Neuron (in vitro differentiated cells): ENCODE measurements around the gene VAV3.

Experiments used
- H2AFZ ChIP-seq: one replicate; pipeline ENCODE4 v1.6.1; 2013; ENCODE audit warnings: low read depth, mild to moderate bottlenecking, inconsistent platforms, low read length, moderate library complexity
- H3K27me3 ChIP-seq: one replicate; pipeline ENCODE4 v1.6.1; 2013; ENCODE audit warnings: low read length; ENCODE audit not compliant: insufficient read depth
- H3K36me3 ChIP-seq: one replicate; pipeline ENCODE4 v1.6.1; 2013; ENCODE audit warnings: low read length; ENCODE audit not compliant: insufficient read depth
- H3K4me1 ChIP-seq: one replicate; pipeline ENCODE4 v1.6.1; 2013; ENCODE audit warnings: low read length; ENCODE audit not compliant: insufficient read depth
- H3K4me3 ChIP-seq: 2 replicates; pipeline ENCODE4 v1.5.1; 2013; ENCODE audit warnings: mild to moderate bottlenecking, low read length, moderate library complexity
- H3K9me3 ChIP-seq: one replicate; pipeline ENCODE4 v1.6.1; 2013; ENCODE audit warnings: low read length

Gene VAV3

DNA sequence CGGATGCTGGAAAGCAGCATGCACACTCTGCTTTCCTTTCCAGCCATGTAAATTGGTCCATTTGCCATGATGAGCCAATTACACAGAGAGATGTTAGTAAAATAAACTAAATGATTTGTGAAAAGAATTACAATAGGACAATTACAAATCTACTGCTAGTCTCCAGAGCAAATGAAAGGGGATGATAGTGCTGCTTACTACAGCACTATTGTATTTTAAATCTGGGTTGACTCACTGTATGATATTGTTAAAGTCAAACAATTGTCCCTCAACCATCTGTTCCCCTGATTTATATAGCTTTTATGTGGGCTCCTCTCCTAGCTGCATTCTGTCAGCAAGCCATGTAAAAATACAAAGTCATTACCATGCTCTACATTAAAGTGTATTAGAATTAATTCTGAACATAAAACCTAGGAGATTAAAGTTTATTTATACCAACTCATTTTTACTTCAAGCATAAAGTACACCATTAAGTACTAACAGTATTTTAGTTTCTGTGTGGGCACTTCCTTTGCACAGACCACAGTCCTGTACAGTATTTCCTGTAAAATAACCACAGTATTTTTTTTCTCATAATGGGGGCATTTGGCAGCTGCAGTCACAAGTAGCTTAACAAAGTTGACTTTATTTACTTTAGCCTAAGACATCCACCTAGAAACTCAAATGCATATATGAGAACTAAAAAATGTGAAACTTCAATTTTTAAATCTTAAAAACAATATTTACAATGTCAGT lies 135.8 kb downstream of the VAV3 start:
- H3K27me3 ChIP-seq: no peaks in the 10 kb centered on the region
- no peaks in the 10 kb centered on the region for H3K9me3 ChIP-seq
- H3K4me3 ChIP-seq: no peak overlapping the region
- no peak overlapping the region for H2AFZ ChIP-seq
- H3K36me3 ChIP-seq: no peaks in the 10 kb centered on the region
- H3K4me1 ChIP-seq: peaks cover 7% of the 10 kb centered on the region

DNA sequence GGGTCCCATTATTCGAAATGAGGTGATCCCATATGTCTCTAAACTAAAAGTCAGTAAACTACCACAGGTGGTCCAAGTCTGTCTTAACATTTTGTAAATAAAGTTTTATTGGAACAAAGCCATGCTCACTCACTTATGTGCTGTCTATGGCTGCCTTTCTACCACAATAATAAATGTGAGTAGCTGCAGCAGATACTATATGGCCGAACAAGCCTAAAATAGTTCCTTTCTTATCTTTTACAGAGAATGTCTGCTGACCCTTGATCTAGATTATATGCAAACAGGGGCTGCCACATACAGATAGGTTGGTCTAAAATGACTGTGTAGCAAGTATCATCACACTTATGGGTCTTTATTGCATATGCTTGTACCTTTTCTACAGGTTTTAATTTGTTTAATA lies 140.0 kb downstream of the VAV3 start:
- no peak overlapping the region for H3K4me3 ChIP-seq
- peaks cover 7% of the 10 kb centered on the region for H3K4me1 ChIP-seq
- no peak overlapping the region for H2AFZ ChIP-seq
- H3K36me3 ChIP-seq: no peaks in the 10 kb centered on the region
- H3K27me3 ChIP-seq: no peaks in the 10 kb centered on the region
- peaks cover 2% of the 10 kb centered on the region for H3K9me3 ChIP-seq

DNA sequence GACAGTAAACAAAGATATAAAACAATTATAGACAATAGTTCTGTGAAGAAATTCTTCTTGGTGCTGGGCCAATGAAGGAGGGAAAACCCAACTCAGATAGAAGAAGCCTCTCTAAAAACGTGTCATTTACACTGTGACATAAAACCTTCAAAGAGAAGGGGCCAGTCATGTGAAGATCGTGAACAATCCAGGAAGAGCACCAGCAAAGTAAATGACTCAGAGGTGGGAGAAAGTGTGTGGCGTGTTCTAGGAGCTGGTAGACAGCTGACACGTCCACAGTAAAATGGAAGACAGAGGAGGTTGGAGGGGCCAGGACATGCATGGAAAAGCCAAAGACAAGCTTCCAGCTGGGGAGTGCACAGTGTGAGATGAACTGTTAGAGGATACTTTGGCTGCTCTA lies 143.6 kb downstream of the VAV3 start:
- no peaks in the 10 kb centered on the region for H3K36me3 ChIP-seq
- peaks cover 2% of the 10 kb centered on the region for H3K9me3 ChIP-seq
- H2AFZ ChIP-seq: no peak overlapping the region
- H3K4me3 ChIP-seq: no peak overlapping the region
- H3K4me1 ChIP-seq: no peaks in the 10 kb centered on the region
- H3K27me3 ChIP-seq: no peaks in the 10 kb centered on the region

DNA sequence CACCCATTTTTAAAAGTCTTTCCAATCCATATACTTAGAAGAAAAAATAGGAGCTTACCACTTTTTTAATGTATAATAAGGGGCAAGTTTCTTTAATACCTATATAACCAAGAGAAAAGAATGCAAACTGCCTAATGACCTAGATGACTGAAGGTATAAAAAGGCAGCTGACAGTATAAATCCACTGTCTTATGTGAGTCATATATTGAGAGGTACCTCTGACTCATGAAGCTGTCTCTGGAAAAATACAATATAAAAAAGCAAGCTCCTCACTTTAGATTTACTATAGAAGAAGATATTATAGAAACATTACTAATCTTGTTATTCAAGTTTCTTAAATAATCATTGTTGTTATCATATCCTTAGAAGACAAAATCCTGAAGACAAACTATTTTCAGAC lies 144.2 kb downstream of the VAV3 start:
- H3K27me3 ChIP-seq: no peaks in the 10 kb centered on the region
- H3K36me3 ChIP-seq: no peaks in the 10 kb centered on the region
- H2AFZ ChIP-seq: no peak overlapping the region
- H3K9me3 ChIP-seq: peaks cover 2% of the 10 kb centered on the region
- no peaks in the 10 kb centered on the region for H3K4me1 ChIP-seq
- H3K4me3 ChIP-seq: no peak overlapping the region

DNA sequence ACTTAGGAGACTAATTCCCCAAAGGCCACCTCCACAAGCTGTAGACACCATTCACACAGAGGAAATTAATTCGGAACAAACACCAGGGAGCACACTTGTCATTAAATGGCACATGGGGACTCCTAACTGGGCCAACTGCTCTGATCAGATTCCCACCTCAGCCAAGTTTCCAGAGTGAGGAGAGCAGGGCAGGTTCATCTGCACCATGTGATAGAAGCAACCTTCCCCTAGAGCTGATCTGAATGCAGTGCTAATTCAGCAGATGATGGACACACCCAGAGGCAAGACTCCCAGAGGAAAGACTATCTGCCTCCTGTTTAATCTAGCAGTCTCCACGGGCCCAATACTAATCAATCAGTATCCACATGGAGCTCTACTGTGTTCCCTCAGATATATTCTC lies 147.0 kb downstream of the VAV3 start:
- no peaks in the 10 kb centered on the region for H3K36me3 ChIP-seq
- H3K4me3 ChIP-seq: no peak overlapping the region
- peaks cover 2% of the 10 kb centered on the region for H3K9me3 ChIP-seq

DNA sequence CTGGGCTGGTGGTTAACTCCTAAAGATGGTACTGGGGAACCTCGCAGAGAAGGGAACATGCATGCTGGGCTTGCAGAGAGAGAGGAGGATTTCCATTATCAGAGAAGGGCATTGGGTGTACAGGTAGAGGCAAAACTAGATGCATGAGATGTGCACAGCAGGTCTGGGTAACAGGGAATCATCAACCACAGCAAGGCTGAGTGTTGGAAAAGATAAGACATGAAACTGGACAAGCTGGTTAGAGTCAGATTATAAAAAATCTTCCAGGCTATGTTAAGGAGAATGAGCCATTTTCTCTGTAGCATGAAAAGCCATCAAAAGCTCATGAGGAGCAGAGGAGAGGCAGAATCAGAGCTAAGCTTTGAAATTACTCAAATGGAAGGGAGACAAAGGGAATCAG lies 147.8 kb downstream of the VAV3 start:
- no peaks in the 10 kb centered on the region for H3K36me3 ChIP-seq
- no peak overlapping the region for H3K4me3 ChIP-seq
- no peaks in the 10 kb centered on the region for H3K4me1 ChIP-seq
- H3K9me3 ChIP-seq: peaks cover 2% of the 10 kb centered on the region
- no peak overlapping the region for H2AFZ ChIP-seq
- no peaks in the 10 kb centered on the region for H3K27me3 ChIP-seq

More for the DNA sequence above, 147.0 kb downstream of the VAV3 start:
- Histone ChIP-seq H2AFZ (no peak overlapping the region), H3K27me3 (no peaks in the 10 kb centered on the region), H3K4me1 (no peaks in the 10 kb centered on the region)

DNA sequence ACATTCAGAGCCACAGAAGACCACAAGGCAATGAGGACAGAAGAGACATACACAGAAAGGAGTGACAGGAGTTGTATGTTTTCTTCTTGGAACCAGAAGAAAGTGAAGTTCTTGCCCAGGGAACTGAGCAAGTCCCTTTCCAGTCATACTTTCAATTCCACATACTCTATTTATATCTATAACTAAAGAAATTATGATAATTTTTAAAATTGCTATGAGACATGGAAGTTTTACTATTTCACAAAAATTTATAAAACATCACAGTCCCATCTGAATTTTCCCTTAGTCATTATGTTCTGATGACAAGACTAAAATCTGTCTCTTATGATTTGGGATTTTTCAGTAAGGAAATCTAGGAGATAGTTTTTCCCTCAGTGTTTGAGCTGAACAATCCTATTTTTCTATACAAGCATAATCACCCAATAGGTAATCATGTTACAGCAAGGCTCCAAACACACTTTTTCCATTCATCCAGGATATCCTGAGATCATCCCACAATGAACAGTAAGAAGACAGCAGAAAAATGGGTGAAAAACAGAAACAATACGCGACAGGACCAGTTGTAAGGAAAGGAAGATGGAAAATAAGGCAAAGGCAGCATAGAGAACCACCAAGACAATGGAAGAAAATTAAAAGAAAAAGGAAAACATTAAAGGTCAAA lies 154.6 kb downstream of the VAV3 start:
- Histone ChIP-seq H3K36me3 (no peaks in the 10 kb centered on the region), H2AFZ (no peak overlapping the region), H3K27me3 (no peaks in the 10 kb centered on the region), H3K9me3 (no peaks in the 10 kb centered on the region), H3K4me1 (no peaks in the 10 kb centered on the region), H3K4me3 (no peak overlapping the region)

DNA sequence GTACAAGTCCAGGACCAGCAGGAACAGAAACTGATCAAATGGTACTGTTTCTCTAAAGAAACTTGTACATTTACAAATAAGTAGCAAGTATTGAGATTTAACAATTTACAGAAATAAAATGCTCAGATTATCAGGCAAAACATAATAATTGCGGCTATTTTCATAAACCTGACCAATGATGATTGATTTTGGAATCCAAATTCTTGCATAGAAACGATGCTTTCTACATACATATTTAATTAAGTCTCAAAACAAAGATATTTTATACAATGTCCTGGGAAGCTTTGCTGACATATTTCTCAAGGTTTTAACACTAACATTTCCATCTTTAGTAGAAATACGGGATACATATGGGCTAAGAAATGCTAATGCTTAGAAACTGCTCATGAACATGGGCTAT lies 157.1 kb downstream of the VAV3 start:
- Histone ChIP-seq H3K4me3 (no peak overlapping the region), H3K9me3 (no peaks in the 10 kb centered on the region), H3K4me1 (peaks cover 11% of the 10 kb centered on the region), H2AFZ (no peak overlapping the region), H3K27me3 (no peaks in the 10 kb centered on the region), H3K36me3 (no peaks in the 10 kb centered on the region)

DNA sequence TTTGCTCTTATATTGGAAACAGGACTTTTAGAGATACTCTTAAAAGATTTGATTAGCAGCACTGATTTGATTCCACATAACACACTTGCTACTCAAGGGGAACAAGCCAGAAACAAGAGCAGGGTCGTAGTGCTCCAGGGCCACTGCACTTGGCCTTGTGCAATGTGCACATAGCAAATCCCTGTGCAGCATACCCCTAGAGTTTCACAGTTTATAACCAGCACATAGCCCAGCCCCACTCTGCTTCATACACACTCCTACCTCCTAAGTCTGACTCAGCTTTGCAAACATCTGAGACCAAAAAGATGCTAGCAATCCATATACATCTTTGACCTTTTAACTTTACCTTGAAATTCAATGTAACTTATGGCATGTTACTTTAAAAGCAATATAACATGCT lies 157.6 kb downstream of the VAV3 start:
- Histone ChIP-seq H3K4me3 (no peak overlapping the region), H2AFZ (no peak overlapping the region), H3K36me3 (no peaks in the 10 kb centered on the region), H3K9me3 (no peaks in the 10 kb centered on the region), H3K27me3 (no peaks in the 10 kb centered on the region), H3K4me1 (peaks cover 11% of the 10 kb centered on the region)

DNA sequence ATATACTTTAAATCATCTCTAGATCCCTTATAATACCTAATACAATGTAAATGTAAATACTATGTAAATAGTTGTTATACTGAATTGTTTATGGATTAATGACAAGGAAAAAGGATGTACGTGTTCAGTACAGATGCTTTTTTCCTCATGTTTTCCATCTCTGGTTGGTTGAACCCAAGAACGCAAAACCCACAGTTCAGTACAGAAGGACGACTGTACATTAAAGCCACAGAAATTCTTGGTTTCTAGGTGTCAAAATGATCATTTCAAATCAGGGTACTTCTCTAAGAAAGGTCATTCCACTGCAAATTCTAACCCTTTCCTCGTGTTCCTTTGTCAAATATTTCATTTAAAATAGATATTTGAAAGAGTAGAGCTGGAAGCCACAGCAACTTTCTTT lies 158.1 kb downstream of the VAV3 start:
- no peaks in the 10 kb centered on the region for H3K36me3 ChIP-seq
- H3K4me3 ChIP-seq: no peak overlapping the region
- H2AFZ ChIP-seq: no peak overlapping the region
- no peaks in the 10 kb centered on the region for H3K27me3 ChIP-seq
- H3K4me1 ChIP-seq: peaks cover 11% of the 10 kb centered on the region
- no peaks in the 10 kb centered on the region for H3K9me3 ChIP-seq

DNA sequence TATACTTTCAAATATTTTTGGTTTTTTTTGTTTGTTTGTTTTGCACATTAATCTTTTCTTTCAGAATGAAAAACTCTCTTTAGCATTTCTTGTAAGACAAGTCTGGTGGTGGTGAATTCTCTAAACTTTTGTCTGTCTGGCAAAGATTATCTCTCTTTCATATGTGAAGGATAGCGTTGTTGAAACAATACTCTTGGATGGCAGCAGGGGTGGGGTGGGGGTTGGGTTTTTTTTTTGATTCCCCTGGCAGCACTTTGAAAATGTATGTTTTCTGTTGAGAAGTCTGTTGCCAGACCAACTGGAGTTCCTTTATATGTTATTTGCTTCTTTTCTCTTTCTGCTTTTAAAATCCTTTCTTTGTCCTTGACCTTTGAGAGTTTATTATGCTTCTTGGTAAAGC lies 160.2 kb downstream of the VAV3 start:
- Histone ChIP-seq H3K36me3 (no peaks in the 10 kb centered on the region), H3K4me3 (no peak overlapping the region), H2AFZ (no peak overlapping the region), H3K27me3 (no peaks in the 10 kb centered on the region), H3K4me1 (peaks cover 11% of the 10 kb centered on the region), H3K9me3 (no peaks in the 10 kb centered on the region)

DNA sequence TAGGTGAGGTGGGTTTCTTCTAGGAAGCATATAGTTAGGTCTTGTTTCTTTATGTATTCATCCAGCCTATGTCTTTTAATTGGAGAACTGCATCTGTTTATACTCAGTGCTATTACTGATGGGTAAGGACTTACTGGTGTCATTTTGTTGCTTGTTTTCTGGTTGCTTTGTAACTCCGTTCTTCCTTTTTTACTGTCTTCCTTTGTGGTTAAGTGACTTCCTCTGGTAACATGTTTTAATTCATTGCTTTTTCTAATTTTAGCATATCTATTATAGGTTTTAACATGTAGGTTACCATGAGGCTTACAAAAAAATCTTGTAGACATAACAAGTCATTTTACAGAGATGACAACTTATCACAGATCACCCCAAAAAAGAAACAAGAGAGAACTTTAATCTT lies 160.8 kb downstream of the VAV3 start:
- Histone ChIP-seq H3K4me1 (peaks cover 11% of the 10 kb centered on the region), H3K9me3 (no peaks in the 10 kb centered on the region), H2AFZ (no peak overlapping the region), H3K36me3 (no peaks in the 10 kb centered on the region), H3K4me3 (no peak overlapping the region), H3K27me3 (no peaks in the 10 kb centered on the region)

DNA sequence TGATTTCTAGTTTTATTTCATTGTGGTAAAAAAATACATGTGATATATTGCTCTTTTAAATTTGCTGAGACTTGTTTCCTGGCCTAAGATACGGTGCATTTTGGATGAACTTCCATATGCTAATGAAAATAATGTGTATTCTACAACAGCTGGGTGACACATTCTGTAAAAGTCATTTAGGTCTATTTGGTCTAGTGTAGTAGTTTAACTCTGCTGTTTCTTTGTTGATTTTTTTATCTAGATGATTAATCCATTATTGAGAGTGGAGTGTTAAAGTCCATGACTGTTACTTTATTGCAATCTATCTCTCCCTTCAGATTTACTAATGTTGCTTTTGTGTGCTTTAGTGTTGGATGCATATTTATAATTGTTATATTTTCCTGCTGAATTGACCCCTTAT lies 161.4 kb downstream of the VAV3 start:
- no peak overlapping the region for H2AFZ ChIP-seq
- H3K9me3 ChIP-seq: no peaks in the 10 kb centered on the region
- no peaks in the 10 kb centered on the region for H3K27me3 ChIP-seq
- no peak overlapping the region for H3K4me3 ChIP-seq
- H3K36me3 ChIP-seq: no peaks in the 10 kb centered on the region
- H3K4me1 ChIP-seq: peaks cover 11% of the 10 kb centered on the region

DNA sequence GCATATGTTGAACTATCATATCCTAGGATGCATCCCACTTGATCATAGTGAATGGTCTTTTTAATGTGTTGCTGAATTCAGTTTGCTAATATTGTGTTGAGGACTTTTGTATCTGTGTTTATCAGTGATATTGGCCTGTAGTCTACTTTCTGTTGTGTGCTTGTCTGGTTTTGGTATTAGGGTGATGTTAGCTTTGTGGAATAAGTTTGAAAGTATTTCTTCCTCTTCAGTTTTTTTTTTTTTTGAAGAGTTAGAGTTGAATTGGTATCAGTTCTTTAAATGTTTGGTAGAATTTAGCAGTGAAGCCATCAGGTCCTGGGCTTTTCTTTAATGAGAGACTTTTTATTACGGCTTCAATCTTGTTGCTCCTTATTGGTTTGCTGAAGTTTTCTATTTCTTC lies 162.3 kb downstream of the VAV3 start:
- Histone ChIP-seq H2AFZ (no peak overlapping the region), H3K4me1 (peaks cover 11% of the 10 kb centered on the region), H3K36me3 (no peaks in the 10 kb centered on the region), H3K9me3 (no peaks in the 10 kb centered on the region), H3K27me3 (no peaks in the 10 kb centered on the region), H3K4me3 (no peak overlapping the region)
